Lung (tissue), 12 donors: Measurements from ENCODE around the gene CORO1C. TPM values are rescaled to one million over a fixed set of nuclear protein-coding genes. Genes with fewer than 3 reads are reported as not detected.

Source experiments
- ATAC-seq: fragments of 200-7000 bp; cut with Tn5 transposase; one replicate; pipeline ENCODE4 v1.9.1; 2020; ENCODE audit warnings: moderate number of reproducible peaks; ENCODE audit not compliant: insufficient read depth, low FRiP score
- DNase-seq, 3 donors: peaks; one replicate each; pipeline ENCODE4 v3.0.0-alpha.2; 2013 to 2017
- H3K27ac ChIP-seq, 2 donors: one replicate each; pipeline ENCODE4 v1.5.1; 2013; ENCODE audit warnings: mild to moderate bottlenecking in 2 of 2, moderate library complexity in 2 of 2, control low read depth in 1 of 2, inconsistent platforms in 1 of 2, low read depth in 1 of 2, low read length in 1 of 2
- H3K27me3 ChIP-seq, 3 donors: one replicate each; pipeline ENCODE4 v1.5.1; 2013; ENCODE audit warnings: low read length in 2 of 3; ENCODE audit not compliant: control insufficient read depth in 3 of 3, insufficient read depth in 3 of 3
- H3K36me3 ChIP-seq, 4 donors: one replicate each; pipeline ENCODE4 v1.5.1; 2013; ENCODE audit warnings: low read length in 4 of 4, mild to moderate bottlenecking in 1 of 4, moderate library complexity in 1 of 4; ENCODE audit not compliant: control insufficient read depth in 4 of 4, insufficient read depth in 4 of 4
- H3K4me1 ChIP-seq, 5 donors: one replicate each; pipeline ENCODE4 v1.5.1; 2013; ENCODE audit warnings: low read length in 5 of 5, mild to moderate bottlenecking in 2 of 5, moderate library complexity in 1 of 5; ENCODE audit not compliant: control insufficient read depth in 5 of 5, insufficient read depth in 5 of 5
- H3K4me3 ChIP-seq: one replicate; pipeline ENCODE4 v1.5.1; 2013; ENCODE audit warnings: mild to moderate bottlenecking, control low read depth, moderate library complexity
- H3K9ac ChIP-seq, 2 donors: one replicate each; pipeline ENCODE4 v1.5.1; 2013; ENCODE audit warnings: low read length in 2 of 2, control low read depth in 1 of 2; ENCODE audit not compliant: insufficient read depth in 1 of 2
- H3K9me3 ChIP-seq, 4 donors: one replicate each; pipeline ENCODE4 v1.5.1; 2013; ENCODE audit warnings: low read length in 3 of 4, mild to moderate bottlenecking in 1 of 4, moderate library complexity in 1 of 4; ENCODE audit not compliant: control insufficient read depth in 4 of 4, insufficient read depth in 3 of 4
- WGBS, 2 donors: extraction: QIAGEN DNeasy Blood & Tissue Kit; methylation state at CpG; one replicate each; pipeline ENCODE4 v1.1.7; 2013; 5-methylcytosine and 5-hydroxymethylcytosine counted together
- polyA plus RNA-seq, 2 donors: library from polyadenylated mRNA; stranded (reverse); fragments of 200-250 nt; gene quantifications; one replicate each; pipeline ENCODE4 v1.2.1, GENCODE V29; 2013
- total RNA-seq, 2 donors: library from RNA; depleted of rRNA in 1 of 2; stranded (reverse); fragments of >200 nt in 1 of 2; gene quantifications; one replicate each; pipeline ENCODE4 v1.2.1, GENCODE V29; 2014 to 2021
- TF ChIP-seq, protein P1 (sequence below): IDR thresholded peaks from 2 replicates; pipeline ENCODE4 v1.5.1; 2012; ENCODE audit warnings: mild to moderate bottlenecking; ENCODE audit errors: control extremely low read depth, extremely low read depth
- donor health status: control.
- donor health status: control.
- donor health status: Bipolar disorder and iron deficiency.
- donor health status: healthy.
- donor health status: DM: yes; HTN: yes; CAD: no.

The CORO1C gene
- total and polyA plus RNA-seq, 4 donors: 36.4 to 227 (median 105) TPM

DNA sequence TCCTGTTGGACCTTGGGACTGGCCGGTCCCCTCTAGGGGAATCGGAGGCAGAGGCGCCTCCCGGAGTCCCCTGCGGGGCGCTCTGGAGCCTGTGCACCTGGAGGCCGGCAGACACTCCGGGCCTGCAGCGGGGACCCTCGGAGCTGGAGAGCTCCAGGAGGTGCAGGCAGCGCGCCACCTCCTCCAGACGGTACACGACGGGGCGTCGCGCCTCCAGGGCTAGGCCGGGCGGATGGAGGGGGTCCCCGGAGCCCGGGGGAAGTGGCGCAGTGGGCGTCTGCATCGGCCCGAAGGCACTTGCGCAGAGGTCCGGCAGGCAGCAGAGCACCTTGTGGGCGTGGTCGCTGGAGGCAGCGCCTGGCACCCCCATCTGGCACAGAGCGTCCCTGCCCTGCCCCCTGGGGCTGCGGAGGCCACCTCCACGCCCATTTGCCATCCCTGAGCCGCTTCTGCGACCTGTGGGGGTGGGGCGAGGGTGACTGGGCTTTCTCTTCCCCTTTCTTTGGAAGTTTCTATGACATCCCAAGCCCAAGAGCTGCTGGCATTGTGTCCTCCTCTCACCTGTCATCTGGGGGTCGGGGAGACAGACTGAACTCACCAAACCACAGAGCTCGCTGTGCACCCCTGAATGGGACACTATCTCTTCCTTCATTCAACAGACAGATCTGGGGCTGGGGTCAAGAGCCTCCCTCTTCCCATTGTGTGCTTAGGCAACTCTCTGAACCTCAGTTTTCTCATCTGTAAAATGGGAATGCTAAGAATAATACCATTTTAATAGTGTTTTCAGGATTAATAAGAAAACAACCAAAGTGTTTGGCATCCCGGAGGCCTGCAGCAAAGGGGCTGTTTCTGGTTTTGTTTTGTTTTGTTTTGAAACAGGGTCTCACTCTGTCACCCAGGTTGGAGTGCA, 37.5 kb upstream of the CORO1C start:
- H3K9ac ChIP-seq: no peak overlapping the region
- no peak overlapping the region for H3K27ac ChIP-seq
- no peaks in the 10 kb centered on the region for H3K36me3 ChIP-seq
- no peak overlapping the region for H3K4me3 ChIP-seq
- TF ChIP-seq, protein P1, sequence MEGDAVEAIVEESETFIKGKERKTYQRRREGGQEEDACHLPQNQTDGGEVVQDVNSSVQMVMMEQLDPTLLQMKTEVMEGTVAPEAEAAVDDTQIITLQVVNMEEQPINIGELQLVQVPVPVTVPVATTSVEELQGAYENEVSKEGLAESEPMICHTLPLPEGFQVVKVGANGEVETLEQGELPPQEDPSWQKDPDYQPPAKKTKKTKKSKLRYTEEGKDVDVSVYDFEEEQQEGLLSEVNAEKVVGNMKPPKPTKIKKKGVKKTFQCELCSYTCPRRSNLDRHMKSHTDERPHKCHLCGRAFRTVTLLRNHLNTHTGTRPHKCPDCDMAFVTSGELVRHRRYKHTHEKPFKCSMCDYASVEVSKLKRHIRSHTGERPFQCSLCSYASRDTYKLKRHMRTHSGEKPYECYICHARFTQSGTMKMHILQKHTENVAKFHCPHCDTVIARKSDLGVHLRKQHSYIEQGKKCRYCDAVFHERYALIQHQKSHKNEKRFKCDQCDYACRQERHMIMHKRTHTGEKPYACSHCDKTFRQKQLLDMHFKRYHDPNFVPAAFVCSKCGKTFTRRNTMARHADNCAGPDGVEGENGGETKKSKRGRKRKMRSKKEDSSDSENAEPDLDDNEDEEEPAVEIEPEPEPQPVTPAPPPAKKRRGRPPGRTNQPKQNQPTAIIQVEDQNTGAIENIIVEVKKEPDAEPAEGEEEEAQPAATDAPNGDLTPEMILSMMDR: no peak
- WGBS, 2 donors: 13 to 20% methylated on average over 38 to 40 of the region's 40 CpGs
- DNase-seq (peak in 2 of 3 donors; percentile 16 to 33), ATAC-seq (peak; percentile 37)
- peaks cover 0 to 9% (median 8%) of the 10 kb centered on the region in 5 donors for H3K4me1 ChIP-seq
- peaks cover 0 to 2% (median 0%) of the 10 kb centered on the region in 4 donors for H3K9me3 ChIP-seq
- peaks cover 0 to 3% (median 0%) of the 10 kb centered on the region in 3 donors for H3K27me3 ChIP-seq

DNA sequence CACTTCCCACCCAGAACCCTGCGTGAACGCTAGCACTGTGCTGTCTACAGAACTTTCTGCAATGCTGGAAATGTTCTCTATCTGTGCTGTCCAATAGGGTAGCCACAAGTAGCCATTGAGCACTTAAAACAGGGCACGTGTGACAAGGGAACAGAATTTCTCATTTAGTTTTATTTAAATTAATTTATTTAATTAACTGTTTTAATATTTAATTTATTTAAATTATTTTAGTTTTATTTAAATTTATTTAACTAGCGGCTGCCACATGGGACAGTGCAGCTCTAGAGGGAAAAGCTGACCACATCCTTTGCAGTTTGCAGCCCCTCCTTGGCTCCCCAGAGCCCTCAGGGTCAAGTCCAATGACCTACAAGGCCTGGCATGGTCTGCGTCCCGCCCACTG, 35.0 kb upstream of the CORO1C start:
- no peak overlapping the region for H3K27ac ChIP-seq
- H3K9ac ChIP-seq: no peak overlapping the region
- peaks cover 0 to 3% (median 0%) of the 10 kb centered on the region in 3 donors for H3K27me3 ChIP-seq
- TF ChIP-seq, protein P1: no peak
- ATAC-seq (no peak), DNase-seq (no peak)
- H3K4me1 ChIP-seq: peaks cover 0 to 6% (median 0%) of the 10 kb centered on the region in 5 donors
- no peaks in the 10 kb centered on the region for H3K9me3 ChIP-seq
- H3K36me3 ChIP-seq: no peaks in the 10 kb centered on the region
- 92 to 98% methylated on average over 6 of the region's 6 CpGs for WGBS, 2 donors
- H3K4me3 ChIP-seq: no peak overlapping the region

DNA sequence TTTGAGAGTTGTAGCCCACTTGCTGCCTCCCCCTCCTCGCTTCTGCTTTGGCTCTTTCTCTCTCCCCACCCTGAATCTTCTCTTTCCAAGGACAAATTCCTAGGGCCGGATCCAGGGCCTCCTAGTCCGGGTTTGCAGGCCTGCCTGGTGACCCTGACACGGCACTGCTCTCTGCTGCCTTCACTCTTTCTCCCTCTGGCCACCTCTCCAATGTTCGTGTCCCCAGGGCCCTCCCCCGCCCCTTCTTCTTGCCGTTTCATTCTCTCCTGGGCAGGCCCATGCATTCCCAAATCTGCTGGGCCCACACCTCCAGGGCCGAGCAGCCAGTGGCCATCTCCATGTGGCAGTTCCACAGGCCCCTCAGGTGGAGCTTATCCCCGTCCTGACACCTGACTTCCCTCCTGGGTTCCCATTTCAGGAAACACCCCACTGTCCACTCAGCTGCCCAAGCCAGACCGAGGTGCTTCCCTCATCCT, 34.0 kb upstream of the CORO1C start:
- H3K27ac ChIP-seq: no peak overlapping the region
- H3K27me3 ChIP-seq: peaks cover 0 to 3% (median 0%) of the 10 kb centered on the region in 3 donors
- H3K36me3 ChIP-seq: no peaks in the 10 kb centered on the region
- H3K9me3 ChIP-seq: no peaks in the 10 kb centered on the region
- TF ChIP-seq, protein P1: no peak
- no peak overlapping the region for H3K9ac ChIP-seq
- no peak overlapping the region for H3K4me3 ChIP-seq
- DNase-seq (no peak), ATAC-seq (no peak)
- 84 to 89% methylated on average over 10 of the region's 10 CpGs for WGBS, 2 donors
- peaks cover 0 to 6% (median 0%) of the 10 kb centered on the region in 5 donors for H3K4me1 ChIP-seq
